CD4-positive, alpha-beta memory T cell (primary cell): ENCODE measurements around the gene SENP3. TPM values are rescaled to one million over a fixed set of nuclear protein-coding genes. Genes with fewer than 3 reads are reported as not detected.

Experiments used
- CTCF ChIA-PET: fragments of 350-600 bp; sonication (Branson Sonifier 250); formaldehyde crosslinking; loops from one replicate; lab custom pipeline; 2021; ENCODE audit warnings: inconsistent platforms; ENCODE audit not compliant: partially characterized antibody; lab: Charles Lee
- POLR2A ChIA-PET: fragments of 350-600 bp; sonication (Branson Sonifier 250); formaldehyde crosslinking; loops from one replicate; lab custom pipeline; 2021; ENCODE audit not compliant: partially characterized antibody; lab: Charles Lee
- DNase-seq, 5 donors: peaks; one replicate each; pipeline versions ENCODE4 v3.0.0 to v3.0.0-alpha.2; 2020 to 2022; ENCODE audit warnings: mixed read lengths in 1 of 5
- H3K27ac ChIP-seq: one replicate; pipeline ENCODE4 v1.7.0; 2013; ENCODE audit warnings: low read depth, low read length
- H3K27me3 ChIP-seq: 2 replicates; pipeline ENCODE4 v1.7.0; 2013; ENCODE audit warnings: mild to moderate bottlenecking, low read length, moderate library complexity; ENCODE audit not compliant: insufficient read depth
- H3K36me3 ChIP-seq: 2 replicates; pipeline ENCODE4 v1.7.0; 2013; ENCODE audit warnings: mild to moderate bottlenecking, low read length, moderate library complexity; ENCODE audit not compliant: insufficient read depth
- H3K4me1 ChIP-seq: 2 replicates; pipeline ENCODE4 v1.7.0; 2013; ENCODE audit warnings: mild to moderate bottlenecking, low read length, moderate library complexity; ENCODE audit not compliant: insufficient read depth
- H3K4me3 ChIP-seq, 2 donors: one replicate each; pipeline ENCODE4 v1.7.0; 2013; ENCODE audit warnings: low read length in 2 of 2, mild to moderate bottlenecking in 1 of 2
- H3K9me3 ChIP-seq, 2 donors: one replicate each; pipeline ENCODE4 v1.7.0; 2013; ENCODE audit warnings: low read length in 2 of 2, control low read depth in 1 of 2; ENCODE audit not compliant: control insufficient read depth in 1 of 2
- H3K27ac Mint-ChIP-seq, 7 donors: one replicate each; pipeline ENCODE4 v1.8.0; 2020 to 2021; ENCODE audit warnings: mixed read lengths in 7 of 7, mild to moderate bottlenecking in 6 of 7, inconsistent platforms in 3 of 7, moderate library complexity in 3 of 7
- H3K27me3 Mint-ChIP-seq, 2 donors: one replicate each; pipeline ENCODE4 v1.8.0; 2020 to 2021; ENCODE audit warnings: mixed read lengths in 2 of 2
- H3K36me3 Mint-ChIP-seq, 2 donors: one replicate each; pipeline ENCODE4 v1.8.0; 2020 to 2021; ENCODE audit warnings: mixed read lengths in 2 of 2, inconsistent platforms in 1 of 2, mild to moderate bottlenecking in 1 of 2
- H3K4me1 Mint-ChIP-seq, 4 donors: one replicate each; pipeline ENCODE4 v1.8.0; 2020 to 2021; ENCODE audit warnings: mixed read lengths in 4 of 4, mild to moderate bottlenecking in 1 of 4
- H3K4me3 Mint-ChIP-seq, 8 donors: one replicate each; pipeline ENCODE4 v1.8.0; 2020 to 2021; ENCODE audit warnings: mixed read lengths in 8 of 8, mild to moderate bottlenecking in 7 of 8, moderate library complexity in 6 of 8, inconsistent platforms in 3 of 8
- H3K9me3 Mint-ChIP-seq, 8 donors: one replicate each; pipeline ENCODE4 v1.8.0; 2020 to 2021; ENCODE audit warnings: mixed read lengths in 8 of 8, mild to moderate bottlenecking in 5 of 8, inconsistent platforms in 3 of 8, moderate library complexity in 1 of 8
- intact Hi-C: fragments of 100-400 bp; cut with micrococcal nuclease; formaldehyde crosslinking; loops from one replicate; pipeline ENCODE4 v1.15.1; 2023
- polyA plus RNA-seq, 2 donors: library from polyadenylated mRNA; unstranded; fragments of 300-500 nt; fragmentation: Illumina TruSeq; gene quantifications; one replicate each; pipeline ENCODE4 v1.2.3, GENCODE V29; 2021
- total RNA-seq, 2 experiments: library from RNA; stranded (reverse); gene quantifications; one replicate each; pipeline ENCODE4 v1.2.3, GENCODE V29; 2021

SENP3 gene
- total and polyA plus RNA-seq, 4 experiments from 2014 or later = 13.1 to 40.1 (median 26.6) TPM

GRCh38 chr17:7548585-7549400 is 12.9 kb upstream of the SENP3 start, which contains the start of gene TNFSF12:
Gene TNFSF12 (plus strand): TSS chr17:7549058. CDS start chr17:7549154, 96 bp downstream.
- POLR2A ChIA-PET = interaction anchor here (1.1 to 5.3 kb wide), 12 partner anchors 12 to 219 kb away, joined by 3 to 56 read pairs (median 13); partner anchors contain the start of genes MPDU1, NEURL4, POLR2A and SAT2
- peak; percentile 38 to 64 (median 42) for DNase-seq
- no peaks in the 10 kb centered on the region for H3K27me3 Mint-ChIP-seq
- peaks cover 13 to 14% of the 10 kb centered on the region in 2 donors for H3K36me3 Mint-ChIP-seq
- peak within 1 kb of the TSS; percentile 81 to 96 (median 94) for H3K27ac Mint-ChIP-seq
- Histone ChIP-seq H3K4me1 (peaks cover 37% of the 10 kb centered on the region), H3K27ac (peak within 1 kb of the TSS; percentile 79), H3K27me3 (no peaks in the 10 kb centered on the region), H3K4me3 (peak within 1 kb of the TSS; percentile 72 to 82), H3K36me3 (no peaks in the 10 kb centered on the region), H3K9me3 (no peaks in the 10 kb centered on the region)
- intact Hi-C loops = loop anchor here (1.0 to 2.0 kb wide), 3 partner anchors 24 to 111 kb away; partner anchors contain the start of gene POLR2A
- CTCF ChIA-PET = interaction anchor here (0.8 to 4.4 kb wide), 7 partner anchors 12 to 193 kb away, joined by 3 to 44 read pairs (median 5); partner anchors contain the start of gene SENP3
- peak within 1 kb of the TSS; percentile 88 to 96 (median 92) for H3K4me3 Mint-ChIP-seq
- H3K4me1 Mint-ChIP-seq = peaks cover 30 to 52% (median 43%) of the 10 kb centered on the region in 4 donors
- H3K9me3 Mint-ChIP-seq = peaks cover 0 to 1% (median 0%) of the 10 kb centered on the region in 8 donors

GRCh38 chr17:7549401-7550055 is 12.2 kb upstream of the SENP3 start:
- no peaks in the 10 kb centered on the region for H3K27me3 ChIP-seq
- Mint-ChIP-seq H3K4me1 (peaks cover 33 to 55% (median 46%) of the 10 kb centered on the region in 4 donors), H3K27ac (peak overlapping the region; percentile 22 to 96 (median 94)), H3K9me3 (peaks cover 0 to 1% (median 0%) of the 10 kb centered on the region in 8 donors), H3K36me3 (peaks cover 13 to 17% of the 10 kb centered on the region in 2 donors), H3K27me3 (no peaks in the 10 kb centered on the region), H3K4me3 (peak overlapping the region; percentile 82 to 96 (median 90))
- intact Hi-C loops = loop anchor here (2.0 kb wide), 2 partner anchors 23 to 65 kb away; partner anchors contain the start of gene POLR2A
- DNase-seq = peak; percentile 33 to 62 (median 51)
- H3K4me3 ChIP-seq = peak overlapping the region; percentile 14 to 82
- POLR2A ChIA-PET = interaction anchor here (1.0 to 5.3 kb wide), 14 partner anchors 11 to 699 kb away, joined by 3 to 56 read pairs (median 9); partner anchors contain the start of genes MPDU1, NEURL4, POLR2A and SAT2
- no peaks in the 10 kb centered on the region for H3K36me3 ChIP-seq
- H3K9me3 ChIP-seq = no peaks in the 10 kb centered on the region
- peak overlapping the region; percentile 79 for H3K27ac ChIP-seq
- CTCF ChIA-PET = interaction anchor here (0.6 to 4.4 kb wide), 9 partner anchors 11 to 212 kb away, joined by 3 to 44 read pairs (median 4); partner anchors contain the start of gene SENP3
- peaks cover 41% of the 10 kb centered on the region for H3K4me1 ChIP-seq

- Histone ChIP-seq H3K4me1 (peaks cover 45% of the 10 kb centered on the region), H3K4me3 (peak overlapping the region in 1 of 2 donors; percentile 82), H3K27ac (peak overlapping the region; percentile 79), H3K9me3 (no peaks in the 10 kb centered on the region), H3K36me3 (no peaks in the 10 kb centered on the region), H3K27me3 (no peaks in the 10 kb centered on the region)
- Mint-ChIP-seq H3K4me3 (peak overlapping the region in 7 of 8 donors; percentile 82 to 96 (median 92)), H3K9me3 (peaks cover 0 to 1% (median 0%) of the 10 kb centered on the region in 8 donors), H3K36me3 (peaks cover 16 to 20% of the 10 kb centered on the region in 2 donors), H3K27me3 (no peaks in the 10 kb centered on the region), H3K4me1 (peaks cover 33 to 60% (median 50%) of the 10 kb centered on the region in 4 donors), H3K27ac (peak overlapping the region; percentile 22 to 96 (median 94))
- intact Hi-C loops = no loop called here
- DNase-seq = no peak
- ChIA-PET CTCF (interaction anchor here (0.6 to 4.4 kb wide), 9 partner anchors 10 to 213 kb away, joined by 3 to 44 read pairs (median 4); partner anchors contain the start of gene SENP3), POLR2A (interaction anchor here (1.0 to 5.3 kb wide), 12 partner anchors 10 to 698 kb away, joined by 3 to 56 read pairs (median 13); partner anchors contain the start of genes MPDU1, NEURL4, POLR2A and SENP3)
Observed at GRCh38 chr17:7550344-7550743, 11.4 kb upstream of the SENP3 start.

- Mint-ChIP-seq H3K4me3 (peak overlapping the region in 7 of 8 donors; percentile 26 to 81 (median 48)), H3K27me3 (no peaks in the 10 kb centered on the region), H3K27ac (peak overlapping the region; percentile 22 to 95 (median 85)), H3K9me3 (peaks cover 0 to 1% (median 0%) of the 10 kb centered on the region in 8 donors), H3K4me1 (peaks cover 37 to 66% (median 55%) of the 10 kb centered on the region in 4 donors), H3K36me3 (peaks cover 20 to 26% of the 10 kb centered on the region in 2 donors)
- Histone ChIP-seq H3K36me3 (peaks cover under 1% of the 10 kb centered on the region), H3K4me3 (no peak overlapping the region), H3K9me3 (no peaks in the 10 kb centered on the region), H3K27ac (no peak overlapping the region), H3K4me1 (peaks cover 46% of the 10 kb centered on the region), H3K27me3 (no peaks in the 10 kb centered on the region)
- CTCF ChIA-PET = interaction anchor here (1.2 to 1.9 kb wide), 4 partner anchors 9 to 195 kb away, joined by 4 to 14 read pairs (median 8); no protein-coding TSS in a partner anchor
- intact Hi-C loops = no loop called here
- no peak for DNase-seq
- POLR2A ChIA-PET = interaction anchor here (0.7 to 1.7 kb wide), 8 partner anchors 10 to 214 kb away, joined by 3 to 9 read pairs (median 4); partner anchors contain the start of genes MPDU1, POLR2A and SENP3
Observed at GRCh38 chr17:7551396-7551795, 10.3 kb upstream of the SENP3 start.

GRCh38 chr17:7552621-7553051 is 9.1 kb upstream of the SENP3 start:
- ChIA-PET CTCF (interaction anchor here (1.2 to 1.9 kb wide), 5 partner anchors 8 to 197 kb away, joined by 4 to 14 read pairs (median 5); no protein-coding TSS in a partner anchor), POLR2A (interaction anchor here (0.7 to 1.7 kb wide), 9 partner anchors 8 to 517 kb away, joined by 3 to 9 read pairs (median 3); partner anchors contain the start of genes MPDU1, SENP3, TP53 and WRAP53)
- peak overlapping the region; percentile 27 for H3K27ac ChIP-seq
- peaks cover 0 to 1% (median 0%) of the 10 kb centered on the region in 8 donors for H3K9me3 Mint-ChIP-seq
- H3K4me3 Mint-ChIP-seq = peak overlapping the region; percentile 36 to 90 (median 80)
- H3K4me1 ChIP-seq = peaks cover 49% of the 10 kb centered on the region
- H3K36me3 Mint-ChIP-seq = peaks cover 24 to 28% of the 10 kb centered on the region in 2 donors
- DNase-seq = peak; percentile 52 to 75 (median 56)
- H3K27ac Mint-ChIP-seq = peak overlapping the region; percentile 22 to 96 (median 93)
- no peaks in the 10 kb centered on the region for H3K9me3 ChIP-seq
- H3K36me3 ChIP-seq = peaks cover 7% of the 10 kb centered on the region
- no peak overlapping the region for H3K4me3 ChIP-seq
- H3K27me3 ChIP-seq = no peaks in the 10 kb centered on the region
- intact Hi-C loops = no loop called here
- H3K27me3 Mint-ChIP-seq = no peaks in the 10 kb centered on the region
- peaks cover 40 to 70% (median 55%) of the 10 kb centered on the region in 4 donors for H3K4me1 Mint-ChIP-seq

GRCh38 chr17:7553356-7553755 is 8.4 kb upstream of the SENP3 start:
- Histone ChIP-seq H3K27me3 (no peaks in the 10 kb centered on the region), H3K9me3 (no peaks in the 10 kb centered on the region), H3K4me1 (peaks cover 47% of the 10 kb centered on the region), H3K4me3 (no peak overlapping the region), H3K36me3 (peaks cover 7% of the 10 kb centered on the region), H3K27ac (peak overlapping the region; percentile 35)
- ChIA-PET POLR2A (interaction anchor here (0.7 to 1.3 kb wide), 2 partner anchors 22 to 134 kb away, joined by 3 read pairs; partner anchors contain the start of genes TP53 and WRAP53), CTCF (interaction anchor here (1.0 to 1.7 kb wide), 2 partner anchors 30 to 39 kb away, joined by 4 to 5 read pairs; no protein-coding TSS in a partner anchor)
- peaks cover 24 to 28% of the 10 kb centered on the region in 2 donors for H3K36me3 Mint-ChIP-seq
- H3K4me3 Mint-ChIP-seq = peak overlapping the region in 7 of 8 donors; percentile 6 to 90 (median 66)
- H3K4me1 Mint-ChIP-seq = peaks cover 37 to 67% (median 52%) of the 10 kb centered on the region in 4 donors
- intact Hi-C loops = no loop called here
- H3K9me3 Mint-ChIP-seq = peaks cover 0 to 1% (median 0%) of the 10 kb centered on the region in 8 donors
- H3K27ac Mint-ChIP-seq = peak overlapping the region; percentile 22 to 94 (median 93)
- DNase-seq = no peak
- H3K27me3 Mint-ChIP-seq = no peaks in the 10 kb centered on the region
